ENCODE measurements around the gene PRR5L.

The PRR5L gene

GRCh38 chr11:36361901-36362391 lies 65.9 kb downstream of the PRR5L start:
- no peaks in the 10 kb centered on the region for H3K36me3 ChIP-seq (replicated peaks; ENCODE audit: low read depth, low read length)
- no peaks in the 10 kb centered on the region for H3K9me3 ChIP-seq (ENCODE audit: insufficient read depth, low read length)
- H3K4me1 ChIP-seq (ENCODE audit: low read length), result peaks cover 57% of the 10 kb centered on the region
- no peak overlapping the region for H3K4me3 ChIP-seq (ENCODE audit: low read length)
- H4K20me1 ChIP-seq (ENCODE audit: insufficient read depth, low read length), result no peaks in the 10 kb centered on the region
- H3K9ac ChIP-seq (ENCODE audit: low read length), result no peak overlapping the region
- H3K79me2 ChIP-seq (ENCODE audit: low read length), result no peaks in the 10 kb centered on the region
- H2AFZ ChIP-seq (ENCODE audit: low read depth, low read length), result no peak overlapping the region
- H3K27ac ChIP-seq (ENCODE audit: low read length), result no peak overlapping the region
- H3K4me2 ChIP-seq (ENCODE audit: low read length), result peak overlapping the region; percentile 73
- no peak for TF ChIP-seq CTCF (IDR thresholded peaks at IDR 0.05; ENCODE audit: low read depth, low read length)
- TF ChIP-seq EZH2phosphoT487 (IDR thresholded peaks at IDR 0.05; ENCODE audit: low read depth), result no peak
- H3K27me3 ChIP-seq (ENCODE audit: low read depth, low read length), result peaks cover 27% of the 10 kb centered on the region

- H2AFZ ChIP-seq (ENCODE audit: low read depth, low read length), result no peak overlapping the region
- TF ChIP-seq EZH2phosphoT487 (IDR thresholded peaks at IDR 0.05; ENCODE audit: low read depth), result no peak
- TF ChIP-seq CTCF (IDR thresholded peaks at IDR 0.05; ENCODE audit: low read depth, low read length), result no peak
- H3K27me3 ChIP-seq (ENCODE audit: low read depth, low read length), result peaks cover 27% of the 10 kb centered on the region
- no peaks in the 10 kb centered on the region for H3K9me3 ChIP-seq (ENCODE audit: insufficient read depth, low read length)
- H3K36me3 ChIP-seq (replicated peaks; ENCODE audit: low read depth, low read length), result no peaks in the 10 kb centered on the region
- H3K4me3 ChIP-seq (ENCODE audit: low read length), result no peak overlapping the region
- no peaks in the 10 kb centered on the region for H3K79me2 ChIP-seq (ENCODE audit: low read length)
- H3K27ac ChIP-seq (ENCODE audit: low read length), result no peak overlapping the region
- H3K4me1 ChIP-seq (ENCODE audit: low read length), result peaks cover 47% of the 10 kb centered on the region
- no peak overlapping the region for H3K9ac ChIP-seq (ENCODE audit: low read length)
- H3K4me2 ChIP-seq (ENCODE audit: low read length), result 0 out of 2 replicates have a peak overlapping the region, but pooled peaks have one; percentile 12
- no peaks in the 10 kb centered on the region for H4K20me1 ChIP-seq (ENCODE audit: insufficient read depth, low read length)
These were observed 66.8 kb downstream of the PRR5L start for GRCh38 chr11:36362902-36363301.

GRCh38 chr11:36363361-36364268 lies 67.5 kb downstream of the PRR5L start:
- no peak for TF ChIP-seq EZH2phosphoT487 (IDR thresholded peaks at IDR 0.05; ENCODE audit: low read depth)
- no peak for TF ChIP-seq CTCF (IDR thresholded peaks at IDR 0.05; ENCODE audit: low read depth, low read length)
- Histone ChIP-seq H3K9me3 (ENCODE audit: insufficient read depth, low read length) (no peaks in the 10 kb centered on the region), H3K27me3 (ENCODE audit: low read depth, low read length) (peaks cover 23% of the 10 kb centered on the region), H3K4me1 (ENCODE audit: low read length) (peaks cover 44% of the 10 kb centered on the region), H3K4me3 (ENCODE audit: low read length) (no peak overlapping the region), H3K9ac (ENCODE audit: low read length) (no peak overlapping the region), H4K20me1 (ENCODE audit: insufficient read depth, low read length) (no peaks in the 10 kb centered on the region), H3K27ac (ENCODE audit: low read length) (no peak overlapping the region), H3K36me3 (replicated peaks; ENCODE audit: low read depth, low read length) (no peaks in the 10 kb centered on the region), H3K79me2 (ENCODE audit: low read length) (no peaks in the 10 kb centered on the region), H2AFZ (ENCODE audit: low read depth, low read length) (no peak overlapping the region), H3K4me2 (ENCODE audit: low read length) (0 out of 2 replicates have a peak overlapping the region, but pooled peaks have one; percentile 12)

- no peak overlapping the region for H3K27ac ChIP-seq (ENCODE audit: low read length)
These were observed 68.7 kb downstream of the PRR5L start for GRCh38 chr11:36364551-36365325.

More at GRCh38 chr11:36364551-36365325, 68.7 kb downstream of the PRR5L start:
- Histone ChIP-seq H3K79me2 (ENCODE audit: low read length) (no peaks in the 10 kb centered on the region), H3K36me3 (replicated peaks; ENCODE audit: low read depth, low read length) (no peaks in the 10 kb centered on the region), H4K20me1 (ENCODE audit: insufficient read depth, low read length) (no peaks in the 10 kb centered on the region), H2AFZ (ENCODE audit: low read depth, low read length) (no peak overlapping the region), H3K27me3 (ENCODE audit: low read depth, low read length) (peaks cover 23% of the 10 kb centered on the region), H3K4me3 (ENCODE audit: low read length) (no peak overlapping the region), H3K4me2 (ENCODE audit: low read length) (no peak overlapping the region), H3K9me3 (ENCODE audit: insufficient read depth, low read length) (no peaks in the 10 kb centered on the region), H3K9ac (ENCODE audit: low read length) (no peak overlapping the region), H3K4me1 (ENCODE audit: low read length) (peaks cover 44% of the 10 kb centered on the region)
- TF ChIP-seq CTCF (IDR thresholded peaks at IDR 0.05; ENCODE audit: low read depth, low read length), result no peak
- no peak for TF ChIP-seq EZH2phosphoT487 (IDR thresholded peaks at IDR 0.05; ENCODE audit: low read depth)
